Ovary (tissue), 3 donors: Measurements from ENCODE around the gene STUM.

Experiments used
- CTCF ChIP-seq, 3 donors: fragments of 450-650 bp in 2 of 3; fragments of 200-600 bp in 1 of 3; IDR thresholded peaks; one replicate each; pipeline versions ENCODE4 v1.5.1 to v1.8.0; 2016 to 2022; ENCODE audit warnings: antibody characterized with exemption in 3 of 3, mild to moderate bottlenecking in 1 of 3
- EP300 ChIP-seq: sonication (generic); formaldehyde crosslinking; IDR thresholded peaks from one replicate; pipeline ENCODE4 v1.6.1; 2017; ENCODE audit warnings: antibody characterized with exemption
- donor health status: DM: no; HTN: no; CAD: no.

DNA sequence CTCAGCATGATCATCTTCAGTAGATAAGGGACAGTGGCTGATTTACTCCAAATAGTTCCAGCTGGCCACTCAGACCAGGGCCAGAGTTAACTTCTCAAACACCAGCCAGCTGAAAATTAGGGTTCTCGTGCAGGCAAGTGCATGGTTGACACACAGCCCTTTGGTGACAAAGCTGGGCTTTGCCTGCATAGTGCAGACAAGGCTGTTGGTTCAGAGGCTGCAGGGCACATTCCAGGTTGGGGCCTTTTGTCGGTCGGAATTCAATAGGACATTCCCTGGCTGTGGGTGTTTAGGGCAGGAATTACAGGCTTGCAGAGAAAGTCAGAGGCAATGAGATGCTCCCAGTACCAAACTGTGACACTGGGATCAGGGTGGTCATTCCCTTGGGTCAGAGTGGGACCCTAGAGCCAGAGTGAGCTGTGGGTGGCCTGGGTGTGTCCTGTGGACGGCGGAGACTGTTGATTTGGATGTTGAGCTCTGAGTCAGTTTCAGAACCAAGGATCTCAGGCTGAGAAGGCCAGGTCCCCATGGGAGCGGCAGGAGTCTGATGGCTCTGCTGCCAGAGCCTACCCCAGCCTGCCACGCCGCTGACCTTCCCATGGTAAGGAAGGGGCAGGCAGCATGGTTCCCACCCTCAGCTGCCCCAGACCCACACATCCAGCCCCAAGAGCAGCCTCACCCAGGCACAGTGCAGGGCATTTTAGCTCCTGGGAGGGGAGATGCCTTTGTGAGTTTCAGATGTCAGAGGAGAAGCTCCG, 56.2 kb downstream of the STUM start:
- TF ChIP-seq EP300, result no peak
- no peak for TF ChIP-seq CTCF (IDR thresholded peaks at IDR 0.05)
